NCI-H146 treated with DMSO at 0.1 percent for 48 hours (cell line): Measurements from ENCODE around the gene SHE.

Experiments
- DNase-seq: peaks from one replicate; lab custom pipeline; 2025; ENCODE audit not compliant: unreplicated experiment; lab: John Stamatoyannopoulos, UW

Gene SHE

DNA sequence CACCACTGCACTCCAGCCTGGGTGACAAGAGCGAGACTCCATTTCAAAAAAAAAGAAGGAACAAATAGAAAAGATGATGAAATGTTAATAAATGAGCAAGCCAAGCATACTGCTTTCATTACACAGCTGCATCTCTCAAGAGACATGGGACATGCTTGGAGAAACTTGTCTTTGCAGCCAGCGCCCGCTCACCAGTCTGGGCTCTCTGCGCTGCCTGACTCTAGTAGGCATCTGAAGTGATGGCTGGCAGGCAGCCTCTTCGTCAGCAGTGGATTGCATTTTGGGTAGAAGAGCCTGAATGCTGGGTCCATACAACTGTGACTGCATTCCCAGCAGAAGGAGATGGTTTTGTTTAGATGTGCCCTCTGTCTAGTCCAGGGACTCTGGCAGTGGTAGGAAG, 49.1 kb downstream of the SHE start:
- no peak for DNase-seq

DNA sequence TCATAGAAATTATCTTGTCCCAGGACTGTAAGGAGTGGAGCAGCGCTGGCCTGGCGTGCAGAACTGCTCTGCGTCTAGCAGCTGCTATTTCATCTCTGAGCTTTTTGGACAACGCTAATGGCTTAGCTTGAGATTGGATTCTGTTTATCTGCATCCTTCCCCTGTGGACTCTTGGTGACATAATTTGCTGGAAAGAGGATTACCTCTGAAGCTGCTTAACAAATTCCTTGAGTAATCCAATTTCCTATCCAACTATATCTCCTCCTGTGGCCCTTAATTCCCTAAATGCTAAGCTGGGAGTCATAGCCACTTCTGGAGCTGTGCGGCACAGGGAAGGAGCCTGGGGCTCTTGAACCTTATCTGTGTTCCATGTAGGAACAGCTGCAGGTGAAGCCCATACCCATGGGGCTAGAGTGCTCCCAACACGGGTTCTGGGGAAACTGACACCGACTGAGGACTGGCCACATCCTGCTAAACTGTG, 53.8 kb downstream of the SHE start:
- no peak for DNase-seq

DNA sequence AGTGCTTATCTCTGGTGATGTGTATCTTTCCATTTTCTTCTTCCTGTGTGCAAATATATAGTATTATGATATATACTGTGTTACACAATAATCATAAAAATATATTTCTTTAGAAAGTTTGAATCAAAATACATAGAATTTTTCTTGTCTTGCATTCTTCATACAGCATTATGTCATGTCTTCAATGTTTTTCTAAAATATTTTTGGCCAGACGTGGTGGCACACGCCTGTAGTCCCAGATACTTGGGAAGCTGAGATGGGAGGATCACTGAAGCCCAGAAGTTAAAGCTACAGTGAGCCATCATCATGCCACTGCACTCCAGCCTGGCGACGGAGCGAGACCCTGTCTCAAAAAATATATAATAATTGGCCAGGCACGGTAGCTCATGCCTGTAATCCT, 55.4 kb downstream of the SHE start:
- DNase-seq = no peak

DNA sequence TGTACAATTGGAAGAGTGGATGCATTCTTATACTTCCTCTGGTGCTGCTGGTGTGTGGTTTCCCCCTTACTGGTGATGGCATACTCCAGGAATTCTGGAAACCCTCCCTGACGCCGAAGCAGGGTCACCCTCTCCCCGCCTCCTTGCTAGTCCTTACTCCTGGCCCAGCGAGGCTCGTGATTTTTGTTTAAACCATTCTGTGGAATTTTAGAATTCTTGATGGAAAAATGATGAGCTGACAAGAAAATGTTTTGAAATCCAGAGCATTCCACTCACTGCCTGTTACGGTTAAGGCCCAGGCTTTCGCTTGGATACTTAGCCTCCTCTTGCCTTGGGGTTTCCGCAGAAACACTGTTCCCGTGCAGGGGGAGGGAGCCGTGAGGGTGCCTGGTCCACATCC, 55.9 kb downstream of the SHE start:
- DNase-seq = no peak

DNA sequence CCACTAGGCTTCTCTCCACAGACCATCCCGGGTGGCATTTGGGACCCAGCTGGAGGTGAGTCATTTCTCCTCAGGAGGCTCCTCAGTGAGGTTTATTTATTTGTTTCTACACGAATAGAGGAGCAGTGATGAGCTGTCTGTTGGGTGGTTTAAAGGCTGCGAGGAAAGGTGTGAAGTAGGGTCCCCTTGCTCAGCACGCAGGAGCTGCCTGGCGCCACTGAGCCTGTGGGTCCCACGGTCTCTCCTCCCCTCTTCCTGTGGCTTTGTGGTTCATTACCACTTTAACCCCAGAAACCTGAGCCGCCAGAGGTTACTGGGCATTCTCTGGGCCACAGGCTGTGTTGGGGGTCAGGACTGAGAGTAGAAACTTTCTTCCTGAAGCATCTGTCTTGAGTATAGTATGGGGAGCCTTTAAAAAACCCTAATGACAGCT, 57.2 kb downstream of the SHE start:
- DNase-seq = no peak

DNA sequence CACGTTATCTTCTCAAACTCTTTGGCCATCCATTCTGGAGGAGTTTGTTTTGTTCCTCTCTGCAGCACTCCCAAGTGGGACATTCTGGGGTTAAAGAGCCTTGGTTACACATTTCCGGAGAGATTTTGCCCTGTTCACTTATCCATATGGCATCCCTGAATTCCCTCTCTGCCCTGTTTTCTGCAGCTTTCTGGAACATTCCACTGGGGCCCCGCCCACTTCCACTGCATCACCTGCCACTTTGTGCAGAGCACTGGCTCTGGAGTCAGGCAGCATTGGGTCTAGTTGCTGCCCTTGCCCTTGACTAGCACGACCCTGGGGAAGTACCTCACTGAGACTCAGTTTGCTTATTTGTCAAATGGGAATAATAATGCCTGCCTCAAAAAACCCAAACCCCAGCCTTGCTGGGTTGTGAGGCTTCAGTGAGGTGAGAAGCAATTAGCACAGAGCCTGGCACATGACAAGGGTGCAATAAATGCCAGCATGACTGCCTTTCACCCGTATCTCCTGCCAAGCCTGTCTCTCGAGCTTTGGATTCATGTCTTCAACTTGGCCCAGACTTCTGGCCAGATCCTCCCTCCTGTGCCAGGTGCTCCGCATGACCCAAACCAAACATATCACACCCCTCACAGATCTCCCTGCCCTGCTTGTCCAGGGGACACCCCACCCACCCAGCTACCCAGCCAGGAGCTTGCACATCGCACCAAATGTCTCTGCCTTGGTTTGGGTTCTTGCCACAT, 58.8 kb downstream of the SHE start:
- no peak for DNase-seq

DNA sequence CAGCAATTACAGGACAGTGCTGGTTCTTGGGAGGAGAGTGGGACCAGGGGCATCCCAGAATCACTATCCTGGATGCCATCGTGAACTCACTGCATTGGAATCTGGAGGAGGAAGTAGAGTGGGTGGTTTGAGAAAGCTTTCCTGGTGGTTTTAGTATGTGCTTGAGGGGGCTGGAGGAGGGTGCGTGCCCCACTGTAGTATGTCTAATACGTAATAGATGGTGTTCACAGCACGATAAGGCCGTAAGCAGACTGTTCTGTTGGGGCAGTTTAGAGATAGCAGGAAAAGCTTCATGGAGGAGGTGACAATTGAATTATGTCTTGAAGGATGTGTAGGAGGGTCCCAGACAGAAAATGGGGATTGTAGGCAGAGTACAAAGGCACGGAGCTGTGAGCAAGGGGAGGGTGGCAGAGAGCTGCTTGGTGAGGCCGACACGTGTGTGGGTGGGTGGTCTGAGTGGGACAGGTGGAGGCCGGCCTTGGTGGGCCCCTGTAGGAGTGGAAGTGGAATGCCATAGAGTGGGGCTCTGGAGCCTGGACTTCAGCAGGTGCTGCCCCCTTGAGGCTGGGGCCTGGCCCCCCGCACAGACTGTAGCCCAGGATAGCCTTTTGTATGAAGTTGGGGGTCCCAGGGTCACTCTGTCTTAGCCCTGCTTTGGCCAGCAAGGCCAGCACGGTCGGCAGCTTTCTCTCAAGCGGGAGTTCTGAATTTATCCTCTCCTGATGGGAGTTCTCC, 60.0 kb downstream of the SHE start:
- no peak for DNase-seq

DNA sequence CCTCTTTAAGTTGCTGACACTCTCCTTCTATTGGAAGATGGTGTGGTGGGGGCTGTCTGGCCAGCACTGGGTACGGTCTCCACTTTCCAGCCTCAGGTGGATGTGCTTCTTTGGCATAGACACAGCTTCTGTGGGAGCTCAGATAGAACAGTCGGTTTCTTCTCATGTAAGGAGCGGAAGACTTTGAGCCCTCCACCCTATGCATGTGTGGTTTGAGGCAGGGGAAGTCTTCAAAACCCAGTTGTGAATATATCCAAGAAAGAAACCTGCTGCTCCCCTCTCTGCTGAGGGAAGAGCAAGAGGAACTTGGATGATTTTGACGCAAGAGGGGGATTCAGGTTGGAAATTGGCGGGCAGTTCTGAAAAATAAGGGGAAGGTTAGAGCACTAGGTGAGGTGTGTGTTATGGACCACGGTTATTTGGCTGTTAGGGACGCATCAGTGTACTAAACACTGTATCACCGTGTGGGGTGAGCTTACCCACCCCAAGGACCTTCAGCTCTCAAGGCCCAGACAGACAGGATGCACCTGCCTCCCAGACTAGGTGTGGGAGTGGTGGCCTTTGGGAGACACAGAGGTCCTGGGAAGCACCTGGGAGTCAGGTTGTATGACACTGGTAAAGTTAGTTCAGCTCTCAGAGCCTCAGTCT, 60.8 kb downstream of the SHE start:
- no peak for DNase-seq

DNA sequence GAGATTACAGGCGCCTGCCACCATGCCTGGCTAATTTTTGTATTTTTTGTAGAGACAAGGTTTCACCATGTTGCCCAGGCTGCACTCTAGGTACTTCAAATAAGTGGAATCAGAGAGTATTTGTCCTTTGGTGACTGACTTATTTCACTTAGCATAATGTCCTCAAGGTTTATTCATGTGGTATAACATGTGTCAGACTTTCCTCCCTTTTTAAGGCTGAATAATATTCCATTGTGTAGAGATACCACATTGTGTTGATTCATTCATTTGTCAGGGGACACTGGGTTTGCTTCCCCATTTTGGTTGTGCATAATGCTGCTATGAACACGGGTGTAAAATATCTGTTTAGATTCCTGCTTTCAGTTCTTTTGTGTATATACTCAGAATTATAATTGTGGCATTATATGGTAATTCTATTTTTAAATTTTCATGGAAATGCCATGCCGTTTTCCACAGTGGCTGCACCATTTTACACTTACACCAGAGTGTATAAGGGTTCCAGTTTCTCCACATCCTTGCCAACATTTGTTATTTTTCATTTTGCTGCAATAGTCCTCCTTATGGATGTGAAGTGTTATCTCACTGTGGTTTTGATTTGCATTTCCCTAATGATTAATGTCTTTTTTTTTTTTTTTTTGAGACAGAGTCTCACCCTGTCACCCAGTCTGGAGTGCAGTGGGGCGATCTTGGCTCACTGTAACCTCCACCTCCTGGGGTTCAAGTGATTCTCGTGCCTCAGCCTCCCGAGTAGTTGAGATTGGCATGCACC, 62.0 kb downstream of the SHE start:
- no peak for DNase-seq

DNA sequence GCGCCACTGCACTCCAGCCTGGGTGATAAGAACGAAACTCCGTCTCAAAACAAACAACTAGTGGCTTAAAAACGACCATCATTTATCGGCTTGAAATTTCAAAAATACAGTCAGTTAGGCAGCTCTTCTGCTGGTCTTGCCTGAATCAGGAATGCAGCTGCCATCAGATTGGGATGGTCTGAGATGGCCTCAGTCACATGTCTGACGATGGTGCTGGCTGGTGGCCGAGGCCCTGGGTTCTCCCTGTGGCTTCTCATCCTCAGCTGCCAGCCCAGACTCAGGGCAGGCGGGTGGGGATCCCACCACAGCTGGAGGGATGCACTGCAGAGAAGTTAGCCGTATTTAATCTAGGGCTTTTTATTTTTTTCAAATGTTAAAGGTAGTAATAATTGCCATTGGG, 65.8 kb downstream of the SHE start:
- no peak for DNase-seq

DNA sequence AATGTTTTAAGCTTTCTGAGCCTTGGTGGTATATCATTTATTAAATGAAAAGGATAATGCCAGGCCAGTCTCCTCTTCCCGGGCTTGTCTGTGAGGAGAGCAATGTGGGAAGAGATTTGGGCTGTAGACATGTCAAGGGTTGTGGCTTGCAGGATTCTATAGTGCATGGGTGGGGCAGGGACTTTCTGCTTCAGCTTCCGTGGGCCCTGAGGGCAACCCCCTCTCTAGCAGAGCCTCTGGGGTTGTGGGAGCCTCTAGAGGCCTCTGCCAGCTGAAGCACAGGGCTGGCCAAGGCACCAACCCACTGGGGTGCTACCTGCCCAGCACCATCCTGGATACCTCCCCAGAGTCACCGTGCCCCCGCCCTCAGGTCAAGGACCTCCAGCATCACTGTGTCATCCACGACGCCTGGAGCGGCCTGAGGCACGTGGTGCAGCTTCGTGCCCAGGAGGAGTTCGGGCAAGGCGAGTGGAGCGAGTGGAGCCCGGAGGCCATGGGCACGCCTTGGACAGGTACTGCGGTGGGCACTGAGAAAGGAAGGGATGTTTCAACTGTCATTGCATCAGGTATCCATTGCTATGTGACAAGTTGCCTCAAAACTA, 66.5 kb downstream of the SHE start:
- no peak for DNase-seq

DNA sequence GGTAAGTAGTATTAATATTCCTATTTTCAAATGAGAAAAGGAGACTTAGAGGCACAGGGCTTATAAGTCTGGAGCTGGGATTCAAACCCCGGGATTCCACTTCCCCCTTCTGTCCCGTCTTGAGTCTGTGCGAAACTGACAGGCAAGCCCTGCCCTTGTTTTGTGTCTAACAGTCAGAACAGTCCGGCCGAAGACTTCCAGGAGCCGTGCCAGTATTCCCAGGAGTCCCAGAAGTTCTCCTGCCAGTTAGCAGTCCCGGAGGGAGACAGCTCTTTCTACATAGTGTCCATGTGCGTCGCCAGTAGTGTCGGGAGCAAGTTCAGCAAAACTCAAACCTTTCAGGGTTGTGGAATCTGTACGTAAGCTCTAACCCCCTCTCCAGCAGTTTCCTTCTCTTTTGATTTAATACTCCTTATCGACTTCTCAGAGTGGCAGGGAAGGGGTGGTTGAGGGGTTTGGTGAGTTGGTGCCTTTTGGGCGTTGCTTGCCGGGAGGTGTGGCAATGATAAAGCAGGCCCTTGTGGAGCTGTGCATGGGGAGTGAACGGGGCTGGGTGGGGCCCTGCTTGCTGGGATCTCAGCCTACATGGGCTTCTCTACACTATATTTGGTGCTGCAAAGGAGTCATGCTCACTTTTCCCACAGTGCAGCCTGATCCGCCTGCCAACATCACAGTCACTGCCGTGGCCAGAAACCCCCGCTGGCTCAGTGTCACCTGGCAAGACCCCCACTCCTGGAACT, 67.7 kb downstream of the SHE start:
- DNase-seq = no peak

DNA sequence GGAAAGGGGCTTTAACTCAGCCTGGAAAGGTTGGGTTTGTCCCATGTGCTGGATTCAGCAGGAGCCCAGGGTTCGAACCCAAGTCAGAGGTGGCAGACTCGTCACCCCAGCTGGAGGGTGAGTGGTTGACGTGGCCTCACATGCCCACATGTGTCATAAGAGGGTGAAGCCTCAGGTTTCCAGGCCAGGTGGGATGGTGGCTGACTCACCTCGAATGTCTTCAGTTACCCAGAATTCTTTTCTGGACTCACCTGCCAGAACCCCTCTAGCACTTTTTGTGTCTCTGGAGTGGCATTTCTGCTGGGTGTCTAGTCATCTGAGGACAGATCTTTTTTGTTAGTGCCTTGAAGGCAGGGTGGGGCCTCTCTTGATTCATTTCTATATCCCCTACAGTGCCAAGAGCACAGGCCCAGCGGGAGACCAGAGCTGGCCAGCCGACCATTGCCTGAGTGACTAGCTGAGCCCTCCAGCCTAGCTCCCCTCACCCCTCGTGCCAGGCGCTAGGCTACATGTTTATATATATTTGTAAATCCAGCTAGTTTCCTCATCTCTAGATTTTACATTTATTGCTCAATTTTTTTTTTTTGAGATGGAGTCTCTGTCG, 68.9 kb downstream of the SHE start:
- DNase-seq = no peak

DNA sequence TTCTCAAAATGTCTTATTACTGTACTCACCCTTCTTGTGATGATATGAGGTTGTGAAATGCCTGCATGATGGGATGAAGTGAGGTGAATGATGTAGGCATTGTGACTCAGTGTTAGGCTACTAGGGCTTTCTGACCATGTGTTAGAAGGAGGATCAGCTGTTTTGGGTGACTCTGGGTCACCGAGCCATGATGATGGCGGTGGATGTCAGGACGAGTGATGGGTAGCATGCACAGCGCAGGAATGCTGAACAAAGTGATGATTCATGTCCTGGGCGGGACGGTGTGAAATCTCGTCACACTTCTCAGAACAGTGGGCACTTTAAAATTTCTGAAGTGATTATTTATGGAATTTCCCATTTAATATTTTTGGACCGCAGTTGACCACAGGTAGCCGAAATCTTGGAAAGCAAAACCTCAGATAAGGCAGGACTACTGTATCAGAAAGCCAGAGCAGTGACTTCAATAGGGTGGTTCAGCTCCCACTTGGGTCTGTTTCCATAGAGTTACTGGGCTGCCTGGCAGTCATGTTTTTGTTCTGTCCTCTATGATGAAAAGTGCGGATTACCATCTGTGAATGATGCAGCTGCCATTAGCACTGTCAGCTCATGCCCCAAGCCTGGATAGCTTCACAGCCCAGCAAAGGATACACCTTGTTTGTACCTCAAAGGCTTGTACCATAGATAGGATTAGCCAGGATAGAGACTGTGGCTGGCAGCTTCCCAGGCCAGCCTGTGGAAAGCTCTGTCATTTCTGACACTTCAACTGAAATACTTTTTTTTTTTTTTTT, 70.4 kb downstream of the SHE start:
- DNase-seq = no peak

DNA sequence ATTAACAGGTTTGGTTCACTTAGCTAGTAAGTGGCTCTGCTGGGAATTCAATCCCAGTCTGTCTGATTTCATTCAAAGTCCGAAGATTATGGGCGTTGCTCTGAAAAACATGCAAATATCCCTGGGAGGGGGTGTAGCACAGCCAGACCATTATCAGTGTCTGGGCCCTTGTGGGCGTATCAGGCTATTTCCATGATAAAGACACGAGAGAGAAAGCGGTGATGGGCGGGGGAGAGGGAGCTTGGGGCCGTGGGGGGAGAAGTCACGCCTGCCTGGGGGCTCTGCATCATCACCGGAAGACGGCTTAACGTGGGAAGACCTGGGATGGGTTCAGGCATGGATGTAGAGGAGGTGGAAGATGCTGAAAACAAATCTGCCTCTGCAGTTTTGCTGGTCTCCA, 71.3 kb downstream of the SHE start:
- no peak for DNase-seq

DNA sequence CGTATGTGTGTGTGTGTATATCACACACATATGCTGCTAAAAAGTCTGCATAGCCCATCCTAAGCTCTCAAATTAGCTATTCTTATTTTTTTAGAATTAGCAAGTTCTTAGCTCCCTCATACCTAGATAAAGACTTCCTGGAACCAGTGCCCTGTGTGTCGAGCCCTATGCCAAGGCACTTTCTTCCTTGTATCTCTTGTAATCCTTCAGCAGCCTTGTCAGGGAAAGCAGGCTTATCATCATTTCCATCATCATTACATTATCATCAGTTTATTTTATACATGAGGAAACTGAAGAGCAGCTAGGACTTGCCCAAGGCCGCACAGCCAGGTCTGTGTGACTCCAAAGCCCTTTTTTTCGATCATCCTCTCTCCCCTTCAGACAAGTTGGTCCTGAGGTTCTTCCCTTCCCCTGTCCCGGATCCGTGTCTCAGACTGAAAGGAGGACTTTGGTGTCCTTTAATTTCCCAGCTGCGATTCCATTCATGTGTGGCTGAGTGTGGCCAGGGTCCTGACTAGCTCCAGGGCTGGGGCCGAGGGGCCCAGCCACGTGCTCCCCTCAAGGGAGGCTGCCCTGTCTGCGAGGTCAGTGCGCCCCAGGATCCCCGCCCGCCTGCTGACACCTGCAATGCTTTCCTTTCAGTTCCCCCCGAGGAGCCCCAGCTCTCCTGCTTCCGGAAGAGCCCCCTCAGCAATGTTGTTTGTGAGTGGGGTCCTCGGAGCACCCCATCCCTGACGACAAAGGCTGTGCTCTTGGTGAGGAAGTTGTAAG, 72.2 kb downstream of the SHE start:
- no peak for DNase-seq
